ENCODE measurements around the gene ANG. TPM values are rescaled to one million over a fixed set of nuclear protein-coding genes. Genes with fewer than 3 reads are reported as not detected.
"Not testable (repeated sequence)": the region's sequence is repeated elsewhere in the genome, so short reads cannot be mapped to it uniquely, and the experiment has no call there.

Gene ANG
- total RNA-seq, 1 donor from 2014 or later, result 4.5 TPM

GRCh38 chr14:20690848-20691640 is 2.5 kb downstream of the ANG start:
- DNase-seq (ENCODE audit: missing footprints), result no peak
- peak; percentile 85 for ATAC-seq
- intact Hi-C loops (cut with DNase I), result loop anchor here (5.0 to 10.0 kb wide), 2 partner anchors 159 to 284 kb away; no protein-coding TSS in a partner anchor

- no peak for DNase-seq (ENCODE audit: missing footprints)
- ATAC-seq, result no peak
- intact Hi-C loops (cut with DNase I), result loop anchor here (5.0 to 10.0 kb wide), 2 partner anchors 160 to 283 kb away; no protein-coding TSS in a partner anchor
Measured at GRCh38 chr14:20692116-20692751, 3.7 kb downstream of the ANG start.

GRCh38 chr14:20696764-20697163 is 8.2 kb downstream of the ANG start:
- intact Hi-C loops (cut with DNase I), result loop anchor here (1.0 to 10.0 kb wide), 4 partner anchors 62 to 278 kb away; no protein-coding TSS in a partner anchor
- no peak for DNase-seq (ENCODE audit: missing footprints)
- no peak for ATAC-seq

GRCh38 chr14:20697273-20698017 is 8.9 kb downstream of the ANG start:
- intact Hi-C loops (cut with DNase I), result loop anchor here (1.0 to 10.0 kb wide), 3 partner anchors 158 to 277 kb away; no protein-coding TSS in a partner anchor
- ATAC-seq (peak; percentile 81), DNase-seq (ENCODE audit: missing footprints) (no peak)

- intact Hi-C loops (cut with DNase I), result loop anchor here (5.0 to 10.0 kb wide), 2 partner anchors 174 to 277 kb away; no protein-coding TSS in a partner anchor
Measured at GRCh38 chr14:20698018-20698329, 9.4 kb downstream of the ANG start.

GRCh38 chr14:20698934-20699333 is 10.4 kb downstream of the ANG start:
- no peak for DNase-seq (ENCODE audit: missing footprints)
- intact Hi-C loops (cut with DNase I), result loop anchor here (5.0 to 10.0 kb wide), 2 partner anchors 173 to 276 kb away; no protein-coding TSS in a partner anchor
- no peak for ATAC-seq

More at GRCh38 chr14:20698018-20698329, 9.4 kb downstream of the ANG start:
- ATAC-seq, result no peak
- no peak for DNase-seq (ENCODE audit: missing footprints)

- intact Hi-C loops (cut with DNase I), result loop anchor here (5.0 to 10.0 kb wide), 2 partner anchors 172 to 275 kb away; no protein-coding TSS in a partner anchor
- no peak for ATAC-seq
- DNase-seq (ENCODE audit: missing footprints), result no peak
Measured at GRCh38 chr14:20699931-20700330, 11.4 kb downstream of the ANG start.

- ATAC-seq; intact Hi-C loops (cut with DNase I); DNase-seq (ENCODE audit: missing footprints): not testable (repeated sequence)
Measured at GRCh38 chr14:20700965-20701364, 12.4 kb downstream of the ANG start.

GRCh38 chr14:20706657-20707355 is 18.2 kb downstream of the ANG start:
- no peak for DNase-seq (ENCODE audit: missing footprints)
- ATAC-seq, result no peak
- intact Hi-C loops (cut with DNase I), result no loop called here

GRCh38 chr14:20707622-20708021 is 19.1 kb downstream of the ANG start:
- no peak for ATAC-seq
- no peak for DNase-seq (ENCODE audit: missing footprints)
- intact Hi-C loops (cut with DNase I), result no loop called here

- no peak for DNase-seq (ENCODE audit: missing footprints)
- no peak for ATAC-seq
- intact Hi-C loops (cut with DNase I), result no loop called here
Measured at GRCh38 chr14:20711261-20711660, 22.7 kb downstream of the ANG start.

- DNase-seq (ENCODE audit: missing footprints) (no peak), ATAC-seq (no peak)
- intact Hi-C loops (cut with DNase I), result no loop called here
Measured at GRCh38 chr14:20711685-20712084, 23.1 kb downstream of the ANG start.

GRCh38 chr14:20712904-20713303 is 24.3 kb downstream of the ANG start:
- intact Hi-C loops (cut with DNase I), result no loop called here

GRCh38 chr14:20714593-20715250 is 26.2 kb downstream of the ANG start:
- intact Hi-C loops (cut with DNase I), result no loop called here
- DNase-seq (ENCODE audit: missing footprints) (peak; percentile 89), ATAC-seq (peak; percentile 80)

More at GRCh38 chr14:20712904-20713303, 24.3 kb downstream of the ANG start:
- no peak for DNase-seq (ENCODE audit: missing footprints)
- no peak for ATAC-seq

GRCh38 chr14:20719777-20720176 is 31.2 kb downstream of the ANG start:
- ATAC-seq (no peak), DNase-seq (ENCODE audit: missing footprints) (no peak)
- intact Hi-C loops (cut with DNase I), result no loop called here

GRCh38 chr14:20720741-20721140 is 32.2 kb downstream of the ANG start:
- DNase-seq (ENCODE audit: missing footprints), result no peak
- intact Hi-C loops (cut with DNase I), result no loop called here
- ATAC-seq, result no peak

- DNase-seq (ENCODE audit: missing footprints), result no peak
- intact Hi-C loops (cut with DNase I), result no loop called here
- ATAC-seq, result no peak
Measured at GRCh38 chr14:20722016-20722415, 33.5 kb downstream of the ANG start.

- DNase-seq (ENCODE audit: missing footprints), result no peak
- no peak for ATAC-seq
Measured at GRCh38 chr14:20723488-20723887, 34.9 kb downstream of the ANG start.

More at GRCh38 chr14:20723488-20723887, 34.9 kb downstream of the ANG start:
- intact Hi-C loops (cut with DNase I), result no loop called here

All from Right ventricle myocardium inferior (tissue), 1 donor.